ENCODE data around the gene ITGAV.

Gene ITGAV

DNA sequence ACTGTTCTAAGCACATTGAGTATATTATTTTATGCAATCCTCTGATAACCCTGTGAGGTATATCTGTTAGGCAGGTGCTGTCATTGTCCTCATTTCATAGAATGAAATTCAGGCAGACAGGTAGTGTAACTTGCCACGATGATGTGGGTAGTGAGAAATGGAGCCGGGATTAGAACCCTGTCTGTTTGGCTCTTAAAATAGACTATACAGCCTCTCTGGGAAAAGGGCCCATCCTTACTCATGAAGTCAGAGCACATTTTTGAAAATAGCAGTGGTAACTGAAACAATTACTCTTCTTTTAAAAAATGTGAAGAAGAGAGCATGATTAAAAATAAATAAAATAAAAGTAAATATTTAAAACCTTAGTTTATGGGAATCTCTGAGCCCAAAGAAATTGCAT lies 127.0 kb downstream of the ITGAV start:
- DNase-seq (ENCODE audit: insufficient read length, low spot score): no peak
- TF ChIP-seq POLR2A (IDR thresholded peaks at IDR 0.05; ENCODE audit: low read depth, low read length): no peak
- no peak for FAIRE-seq

- FAIRE-seq (peak; percentile 61), DNase-seq (ENCODE audit: insufficient read length, low spot score) (no peak)
- no peak for TF ChIP-seq POLR2A (IDR thresholded peaks at IDR 0.05; ENCODE audit: low read depth, low read length)
Observed at GRCh38 chr2:186717320-186718007, 127.6 kb downstream of the ITGAV start.

DNA sequence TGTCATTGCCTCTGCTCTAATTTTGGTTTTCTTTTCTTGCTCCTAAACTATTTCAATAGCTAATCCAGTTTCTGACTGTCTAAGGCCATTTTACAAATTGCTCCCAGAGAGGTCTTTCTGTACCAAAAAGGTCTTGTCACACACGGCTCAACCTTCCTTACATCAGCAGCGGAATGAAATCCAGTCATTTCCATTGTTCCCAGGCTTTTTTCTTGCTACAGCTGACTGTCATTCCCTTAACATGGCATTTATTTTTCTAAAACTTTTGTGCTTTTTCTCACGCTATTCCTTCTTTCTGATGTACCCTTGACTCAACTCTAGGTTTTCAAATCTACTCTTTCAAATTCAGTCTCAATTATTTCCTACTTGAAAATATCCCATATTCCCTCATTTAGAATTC lies 128.3 kb downstream of the ITGAV start:
- FAIRE-seq: no peak
- no peak for DNase-seq (ENCODE audit: insufficient read length, low spot score)
- no peak for TF ChIP-seq POLR2A (IDR thresholded peaks at IDR 0.05; ENCODE audit: low read depth, low read length)

- no peak for FAIRE-seq
- TF ChIP-seq POLR2A (IDR thresholded peaks at IDR 0.05; ENCODE audit: low read depth, low read length): no peak
- DNase-seq (ENCODE audit: insufficient read length, low spot score): no peak
Observed at GRCh38 chr2:186718903-186719302, 129.0 kb downstream of the ITGAV start.

GRCh38 chr2:186721956-186722355 lies 132.1 kb downstream of the ITGAV start:
- no peak for TF ChIP-seq POLR2A (IDR thresholded peaks at IDR 0.05; ENCODE audit: low read depth, low read length)
- DNase-seq (ENCODE audit: insufficient read length, low spot score) (no peak), FAIRE-seq (no peak)

GRCh38 chr2:186724736-186725135 lies 134.9 kb downstream of the ITGAV start:
- FAIRE-seq (no peak), DNase-seq (ENCODE audit: insufficient read length, low spot score) (no peak)
- TF ChIP-seq POLR2A (IDR thresholded peaks at IDR 0.05; ENCODE audit: low read depth, low read length): no peak

DNA sequence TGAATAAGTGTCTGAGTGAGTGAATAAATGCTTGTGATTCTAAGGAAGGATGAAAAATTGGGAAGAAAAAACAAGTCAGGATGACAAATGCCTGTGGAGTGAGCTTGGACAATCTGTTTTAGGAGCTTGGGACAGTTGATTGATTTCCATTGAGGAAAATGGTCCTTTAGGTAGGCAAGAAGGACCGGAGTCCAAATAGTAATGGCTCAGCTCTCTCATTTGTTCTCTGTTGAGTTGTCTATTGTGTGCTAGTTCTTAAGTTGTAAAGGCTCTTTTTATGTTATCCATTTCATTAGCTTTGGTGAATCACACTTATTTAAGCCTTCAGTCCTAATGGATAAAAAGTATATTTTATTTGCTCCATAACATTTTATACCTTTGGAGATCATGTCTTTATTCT lies 135.9 kb downstream of the ITGAV start:
- no peak for FAIRE-seq
- no peak for DNase-seq (ENCODE audit: insufficient read length, low spot score)
- no peak for TF ChIP-seq POLR2A (IDR thresholded peaks at IDR 0.05; ENCODE audit: low read depth, low read length)

DNA sequence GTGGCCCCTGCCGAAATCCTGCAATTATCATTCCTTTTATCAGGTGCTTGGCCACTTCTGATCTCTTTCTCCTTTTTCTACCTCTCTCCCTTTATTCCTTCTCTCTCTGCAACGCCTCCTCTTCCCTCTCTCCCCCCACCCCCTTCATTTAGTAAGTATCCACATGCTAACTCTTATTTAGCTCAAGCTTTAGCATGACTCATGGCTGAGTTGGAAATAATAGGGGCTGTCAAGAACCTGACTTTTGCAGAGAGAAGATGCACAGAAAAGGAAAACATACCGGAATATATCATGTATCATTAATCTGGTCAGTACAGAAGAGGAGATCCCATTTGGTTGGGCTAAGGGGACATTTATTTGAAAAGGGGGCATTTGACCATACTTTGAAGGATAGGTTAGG lies 137.1 kb downstream of the ITGAV start:
- no peak for TF ChIP-seq POLR2A (IDR thresholded peaks at IDR 0.05; ENCODE audit: low read depth, low read length)
- DNase-seq (ENCODE audit: insufficient read length, low spot score) (no peak), FAIRE-seq (no peak)

DNA sequence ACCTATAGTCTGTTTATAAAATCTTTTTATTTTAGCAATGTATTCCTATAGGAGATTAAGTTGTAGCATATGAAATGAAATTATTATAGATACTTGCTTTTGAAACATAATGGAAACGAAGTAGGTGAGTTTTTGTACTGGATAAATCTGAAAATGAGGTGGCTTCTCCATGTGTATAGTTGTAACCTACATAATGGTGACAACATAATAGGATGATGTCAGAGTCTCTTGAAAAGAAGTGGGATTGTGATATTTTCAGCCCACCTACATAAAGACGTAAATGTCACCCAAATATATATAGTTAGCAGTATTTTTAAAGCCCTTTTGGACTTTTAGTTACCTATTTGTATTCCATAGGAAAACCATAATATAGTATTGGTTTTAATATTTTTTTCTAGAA lies 138.8 kb downstream of the ITGAV start:
- TF ChIP-seq POLR2A (IDR thresholded peaks at IDR 0.05; ENCODE audit: low read depth, low read length): no peak
- FAIRE-seq (no peak), DNase-seq (ENCODE audit: insufficient read length, low spot score) (no peak)
